Vagina (tissue), 2 donors: ENCODE results near the gene CALD1.

Experiments
- POLR2A ChIP-seq, 2 donors: fragments of 450-650 bp; IDR thresholded peaks; one replicate each; pipeline ENCODE4 v1.6.1; 2017; ENCODE audit warnings: antibody characterized with exemption in 2 of 2, mild to moderate bottlenecking in 2 of 2, moderate library complexity in 2 of 2
- TF ChIP-seq, protein P1 (sequence below), 3 experiments: fragments of 450-650 bp in 2 of 3; fragments of 200-600 bp in 1 of 3; sonication (generic) in 1 of 3; IDR thresholded peaks; one replicate each; pipeline ENCODE4 v1.5.1; 2017 to 2019; ENCODE audit warnings: antibody characterized with exemption in 3 of 3, mild to moderate bottlenecking in 2 of 3, moderate library complexity in 2 of 3

DNA sequence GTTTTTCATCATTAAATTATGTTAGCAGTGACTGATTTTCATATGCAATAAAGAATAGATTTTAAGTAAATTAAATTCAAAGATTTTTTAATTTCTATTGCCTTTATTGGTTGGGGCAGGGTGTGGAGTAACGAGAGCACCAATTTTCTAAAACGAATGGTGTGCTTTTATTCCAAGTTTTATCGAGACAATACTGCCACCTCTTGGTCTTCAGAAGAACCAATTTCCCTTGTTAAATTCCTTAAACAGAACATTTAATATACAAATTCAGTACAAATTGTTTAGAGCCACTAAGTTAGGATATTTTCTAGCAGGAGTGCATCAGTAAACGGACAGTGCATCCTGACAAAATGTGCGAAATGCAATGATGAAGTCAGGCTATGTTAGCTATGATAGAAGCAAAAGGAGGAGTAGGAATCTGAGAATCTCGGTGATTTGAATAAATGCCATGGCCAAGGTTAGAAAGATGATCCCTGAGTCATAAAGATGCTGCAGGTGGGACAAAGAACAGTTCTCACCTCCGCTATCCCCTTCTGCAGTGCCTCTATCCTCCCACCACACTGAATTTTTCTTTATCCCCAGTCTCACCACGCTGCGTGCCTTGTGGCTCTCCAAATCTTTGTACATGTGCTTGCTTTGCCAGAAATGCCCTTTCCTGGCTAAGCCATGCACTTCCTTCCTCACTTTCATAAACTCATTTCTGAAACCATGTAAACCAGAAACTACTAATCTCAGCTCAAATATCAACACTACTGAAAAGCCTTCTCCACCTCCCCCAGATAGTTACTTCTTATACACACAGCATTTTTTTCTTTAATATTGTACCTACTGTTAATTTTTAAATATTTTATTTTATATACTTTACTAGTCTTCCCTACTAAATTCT lies 175.0 kb downstream of the CALD1 start:
- TF ChIP-seq, protein P1, sequence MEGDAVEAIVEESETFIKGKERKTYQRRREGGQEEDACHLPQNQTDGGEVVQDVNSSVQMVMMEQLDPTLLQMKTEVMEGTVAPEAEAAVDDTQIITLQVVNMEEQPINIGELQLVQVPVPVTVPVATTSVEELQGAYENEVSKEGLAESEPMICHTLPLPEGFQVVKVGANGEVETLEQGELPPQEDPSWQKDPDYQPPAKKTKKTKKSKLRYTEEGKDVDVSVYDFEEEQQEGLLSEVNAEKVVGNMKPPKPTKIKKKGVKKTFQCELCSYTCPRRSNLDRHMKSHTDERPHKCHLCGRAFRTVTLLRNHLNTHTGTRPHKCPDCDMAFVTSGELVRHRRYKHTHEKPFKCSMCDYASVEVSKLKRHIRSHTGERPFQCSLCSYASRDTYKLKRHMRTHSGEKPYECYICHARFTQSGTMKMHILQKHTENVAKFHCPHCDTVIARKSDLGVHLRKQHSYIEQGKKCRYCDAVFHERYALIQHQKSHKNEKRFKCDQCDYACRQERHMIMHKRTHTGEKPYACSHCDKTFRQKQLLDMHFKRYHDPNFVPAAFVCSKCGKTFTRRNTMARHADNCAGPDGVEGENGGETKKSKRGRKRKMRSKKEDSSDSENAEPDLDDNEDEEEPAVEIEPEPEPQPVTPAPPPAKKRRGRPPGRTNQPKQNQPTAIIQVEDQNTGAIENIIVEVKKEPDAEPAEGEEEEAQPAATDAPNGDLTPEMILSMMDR (IDR thresholded peaks at IDR 0.05): peak; percentile 32 to 63 (median 41)
- no peak for TF ChIP-seq POLR2A (IDR thresholded peaks at IDR 0.05)
